Panc1 (cell line): ENCODE data around the gene DLG2. TPM values are rescaled to one million over a fixed set of nuclear protein-coding genes. Genes with fewer than 3 reads are reported as not detected.

Experiments used
- ATAC-seq: fragments of 200-7000 bp; cut with Tn5 transposase; 2 replicates; pipeline ENCODE4 v1.9.1; 2020; ENCODE audit warnings: mild to moderate bottlenecking, moderate library complexity
- BruUV-seq: library from RNA; stranded (reverse); fragments of 400-500 nt; replicated peaks from 2 replicates; lab custom pipeline; 2021; lab: Mats Ljungman, UMichigan
- CTCF ChIA-PET: fragments of 300-600 bp; sonication (Branson Sonifier 250); formaldehyde crosslinking; loops from one replicate; lab custom pipeline; 2022; ENCODE audit warnings: antibody characterized with exemption; lab: Charles Lee
- POLR2A ChIA-PET: fragments of 300-600 bp; sonication (Branson Sonifier 250); formaldehyde crosslinking; loops from one replicate; lab custom pipeline; 2022; ENCODE audit warnings: antibody characterized with exemption; lab: Charles Lee
- DNase-seq: peaks from one replicate; pipeline ENCODE4 v3.0.0-alpha.2; 2010; ENCODE audit warnings: low read depth, low spot score
- H3K27ac ChIP-seq: 2 replicates; pipeline ENCODE4 v1.5.1; 2011; ENCODE audit warnings: mild to moderate bottlenecking, low read length, inconsistent platforms
- H3K27me3 ChIP-seq: fragments of 200-500 bp; sonication (Bioruptor generic); 2 replicates; pipeline ENCODE4 v1.6.0; 2014; ENCODE audit warnings: low read length, inconsistent platforms; ENCODE audit not compliant: control insufficient read depth, insufficient read depth
- H3K36me3 ChIP-seq: fragments of 200-500 bp; sonication (Bioruptor generic); 2 replicates; pipeline ENCODE4 v1.5.1; 2014; ENCODE audit warnings: inconsistent platforms, mild to moderate bottlenecking, low read length, moderate library complexity; ENCODE audit not compliant: control insufficient read depth, insufficient read depth
- H3K4me1 ChIP-seq: 2 replicates; pipeline ENCODE4 v1.5.1; 2011; ENCODE audit warnings: inconsistent platforms, mild to moderate bottlenecking, low read length, moderate library complexity; ENCODE audit not compliant: control insufficient read depth, insufficient read depth
- H3K4me3 ChIP-seq, 2 experiments: 2 replicates each; pipeline ENCODE4 v1.5.1; 2011 to 2012; ENCODE audit warnings: low read depth in 2 of 2, low read length in 2 of 2, mild to moderate bottlenecking in 2 of 2, inconsistent platforms in 1 of 2, moderate library complexity in 1 of 2
- H3K9me3 ChIP-seq: fragments of 200-500 bp; sonication (Bioruptor generic); 2 replicates; pipeline ENCODE4 v1.5.1; 2014; ENCODE audit warnings: low read depth, mild to moderate bottlenecking, inconsistent platforms, low read length, moderate library complexity; ENCODE audit not compliant: control insufficient read depth, insufficient read depth
- POLR2AphosphoS5 ChIP-seq: IDR thresholded peaks from 2 replicates; pipeline ENCODE4 v1.6.1; 2012; ENCODE audit warnings: mild to moderate bottlenecking, low read depth, low read length, moderate library complexity
- SIN3A ChIP-seq: IDR thresholded peaks from 2 replicates; pipeline ENCODE4 v1.6.1; 2012; ENCODE audit warnings: low read depth, mild to moderate bottlenecking, low read length, moderate library complexity, borderline replicate concordance; ENCODE audit not compliant: insufficient read depth
- TCF7L2 ChIP-seq: IDR thresholded peaks from 2 replicates; pipeline ENCODE4 v1.6.1; 2011; ENCODE audit warnings: mild to moderate bottlenecking, low read depth, low read length, inconsistent platforms
- in situ Hi-C: cut with HindIII; loops from 2 replicates; pipeline ENCODE4 v1.10.0; 2016; ENCODE audit warnings: low sequenced_read_pairs, low pct_unique_long_range_greater_than_20kb
- intact Hi-C: fragments of 100-400 bp; cut with micrococcal nuclease; formaldehyde crosslinking; loops from one replicate; pipeline ENCODE4 v1.10.0; 2022; ENCODE audit not compliant: unreplicated experiment
- total RNA-seq: library from RNA; stranded (reverse); gene quantifications from one replicate; pipeline ENCODE4 v1.2.1, GENCODE V29; 2021; ENCODE audit not compliant: unreplicated experiment
- TF ChIP-seq, protein P1 (sequence below), 2 experiments: IDR thresholded peaks; 2 replicates each; pipeline ENCODE4 v1.6.1; 2011 to 2012; ENCODE audit warnings: low read depth in 2 of 2, control low read depth in 1 of 2, low read length in 1 of 2, mild to moderate bottlenecking in 1 of 2, moderate library complexity in 1 of 2; ENCODE audit not compliant: insufficient read depth in 1 of 2
- TF ChIP-seq, protein P2 (sequence below): fragments of 450-650 bp; IDR thresholded peaks from 2 replicates; pipeline ENCODE4 v1.5.1; 2017; ENCODE audit warnings: mild to moderate bottlenecking

DLG2 gene
- total RNA-seq, 1 experiment from 2014 or later, result 4.2 TPM

DNA sequence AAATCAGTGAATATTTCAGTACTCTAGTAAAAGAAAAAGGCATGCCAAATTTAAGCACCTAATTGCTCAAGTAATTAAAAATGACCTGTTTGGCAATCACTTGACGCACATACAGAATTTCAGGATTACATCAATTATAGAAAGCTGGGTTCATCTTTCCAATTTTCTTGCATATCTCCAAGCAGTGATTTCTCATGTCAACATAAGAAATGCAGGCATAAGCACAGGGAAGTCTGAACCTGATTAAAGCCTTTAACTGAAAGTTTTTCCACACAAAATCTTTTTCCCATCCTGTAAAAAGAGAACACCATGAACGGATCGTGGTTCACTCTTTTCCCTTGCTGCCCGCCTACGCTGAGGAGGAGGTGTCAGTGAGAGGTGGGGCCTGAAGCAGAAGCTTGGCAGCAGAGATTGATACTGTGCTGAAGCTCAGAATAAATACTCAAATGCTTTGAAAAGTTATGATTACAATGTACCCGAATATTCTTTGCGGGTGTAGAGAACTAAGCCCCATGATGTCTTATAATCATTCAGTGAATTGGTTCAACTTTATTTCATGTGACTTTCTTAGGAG, 1636.9 kb downstream of the DLG2 start:
- H3K4me1 ChIP-seq, result no peaks in the 10 kb centered on the region
- no peaks in the 10 kb centered on the region for H3K36me3 ChIP-seq
- CTCF ChIA-PET, result no interaction called here
- intact Hi-C loops (no loop called here), in situ Hi-C loops (no loop called here)
- H3K27ac ChIP-seq, result no peak overlapping the region
- DNase-seq (no peak), ATAC-seq (no peak)
- POLR2A ChIA-PET, result no interaction called here
- H3K4me3 ChIP-seq, result no peak overlapping the region
- no peaks in the 10 kb centered on the region for H3K9me3 ChIP-seq
- TF ChIP-seq SIN3A, result no peak
- no peak for TF ChIP-seq POLR2AphosphoS5
- no peak for TF ChIP-seq TCF7L2
- TF ChIP-seq, protein P1, sequence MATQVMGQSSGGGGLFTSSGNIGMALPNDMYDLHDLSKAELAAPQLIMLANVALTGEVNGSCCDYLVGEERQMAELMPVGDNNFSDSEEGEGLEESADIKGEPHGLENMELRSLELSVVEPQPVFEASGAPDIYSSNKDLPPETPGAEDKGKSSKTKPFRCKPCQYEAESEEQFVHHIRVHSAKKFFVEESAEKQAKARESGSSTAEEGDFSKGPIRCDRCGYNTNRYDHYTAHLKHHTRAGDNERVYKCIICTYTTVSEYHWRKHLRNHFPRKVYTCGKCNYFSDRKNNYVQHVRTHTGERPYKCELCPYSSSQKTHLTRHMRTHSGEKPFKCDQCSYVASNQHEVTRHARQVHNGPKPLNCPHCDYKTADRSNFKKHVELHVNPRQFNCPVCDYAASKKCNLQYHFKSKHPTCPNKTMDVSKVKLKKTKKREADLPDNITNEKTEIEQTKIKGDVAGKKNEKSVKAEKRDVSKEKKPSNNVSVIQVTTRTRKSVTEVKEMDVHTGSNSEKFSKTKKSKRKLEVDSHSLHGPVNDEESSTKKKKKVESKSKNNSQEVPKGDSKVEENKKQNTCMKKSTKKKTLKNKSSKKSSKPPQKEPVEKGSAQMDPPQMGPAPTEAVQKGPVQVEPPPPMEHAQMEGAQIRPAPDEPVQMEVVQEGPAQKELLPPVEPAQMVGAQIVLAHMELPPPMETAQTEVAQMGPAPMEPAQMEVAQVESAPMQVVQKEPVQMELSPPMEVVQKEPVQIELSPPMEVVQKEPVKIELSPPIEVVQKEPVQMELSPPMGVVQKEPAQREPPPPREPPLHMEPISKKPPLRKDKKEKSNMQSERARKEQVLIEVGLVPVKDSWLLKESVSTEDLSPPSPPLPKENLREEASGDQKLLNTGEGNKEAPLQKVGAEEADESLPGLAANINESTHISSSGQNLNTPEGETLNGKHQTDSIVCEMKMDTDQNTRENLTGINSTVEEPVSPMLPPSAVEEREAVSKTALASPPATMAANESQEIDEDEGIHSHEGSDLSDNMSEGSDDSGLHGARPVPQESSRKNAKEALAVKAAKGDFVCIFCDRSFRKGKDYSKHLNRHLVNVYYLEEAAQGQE (IDR thresholded peaks at IDR 0.05; ENCODE audit: insufficient read depth in 1 of 2, low read depth in 2 of 2, low read length in 1 of 2), result no peak
- TF ChIP-seq, protein P2, sequence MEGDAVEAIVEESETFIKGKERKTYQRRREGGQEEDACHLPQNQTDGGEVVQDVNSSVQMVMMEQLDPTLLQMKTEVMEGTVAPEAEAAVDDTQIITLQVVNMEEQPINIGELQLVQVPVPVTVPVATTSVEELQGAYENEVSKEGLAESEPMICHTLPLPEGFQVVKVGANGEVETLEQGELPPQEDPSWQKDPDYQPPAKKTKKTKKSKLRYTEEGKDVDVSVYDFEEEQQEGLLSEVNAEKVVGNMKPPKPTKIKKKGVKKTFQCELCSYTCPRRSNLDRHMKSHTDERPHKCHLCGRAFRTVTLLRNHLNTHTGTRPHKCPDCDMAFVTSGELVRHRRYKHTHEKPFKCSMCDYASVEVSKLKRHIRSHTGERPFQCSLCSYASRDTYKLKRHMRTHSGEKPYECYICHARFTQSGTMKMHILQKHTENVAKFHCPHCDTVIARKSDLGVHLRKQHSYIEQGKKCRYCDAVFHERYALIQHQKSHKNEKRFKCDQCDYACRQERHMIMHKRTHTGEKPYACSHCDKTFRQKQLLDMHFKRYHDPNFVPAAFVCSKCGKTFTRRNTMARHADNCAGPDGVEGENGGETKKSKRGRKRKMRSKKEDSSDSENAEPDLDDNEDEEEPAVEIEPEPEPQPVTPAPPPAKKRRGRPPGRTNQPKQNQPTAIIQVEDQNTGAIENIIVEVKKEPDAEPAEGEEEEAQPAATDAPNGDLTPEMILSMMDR, result no peak
- H3K27me3 ChIP-seq, result no peaks in the 10 kb centered on the region
- BruUV-seq, result no TSS peak

DNA sequence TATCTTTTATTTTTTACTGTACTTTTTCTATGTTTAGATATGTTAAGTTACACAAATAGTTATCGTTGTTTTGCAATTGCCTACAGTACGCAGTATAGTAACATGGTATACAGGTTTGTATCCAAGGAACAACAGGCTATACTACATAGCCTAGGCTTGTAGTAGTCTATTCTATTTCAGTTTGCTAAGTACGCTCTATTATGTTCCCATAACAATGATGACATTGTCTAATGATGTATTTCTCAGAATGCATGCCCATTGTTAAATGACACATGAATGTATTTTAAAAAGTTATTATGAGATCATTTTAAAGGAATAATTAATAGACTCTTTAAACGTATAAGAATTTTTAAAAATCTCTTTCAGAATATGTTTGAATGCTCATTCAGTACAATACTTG, 1644.3 kb downstream of the DLG2 start:
- no peaks in the 10 kb centered on the region for H3K4me1 ChIP-seq
- in situ Hi-C loops, result no loop called here
- ChIA-PET CTCF (no interaction called here), POLR2A (no interaction called here)
- TF ChIP-seq, protein P2, result no peak
- TF ChIP-seq, protein P1 (IDR thresholded peaks at IDR 0.05; ENCODE audit: insufficient read depth in 1 of 2, low read depth in 2 of 2, low read length in 1 of 2), result no peak
- TF ChIP-seq TCF7L2 (no peak), SIN3A (no peak), POLR2AphosphoS5 (no peak)
- no peaks in the 10 kb centered on the region for H3K27me3 ChIP-seq
- no peaks in the 10 kb centered on the region for H3K36me3 ChIP-seq
- DNase-seq, result no peak
- no TSS peak for BruUV-seq
- intact Hi-C loops, result no loop called here
- H3K9me3 ChIP-seq, result 0 out of 2 replicates have a peak, but pooled peaks cover 2% of the 10 kb centered on the region
- no peak overlapping the region for H3K4me3 ChIP-seq
- ATAC-seq, result no peak
- no peak overlapping the region for H3K27ac ChIP-seq
